ENCODE results near the gene COLEC12. TPM values are rescaled to one million over a fixed set of nuclear protein-coding genes. Genes with fewer than 3 reads are reported as not detected.

The COLEC12 gene
- total RNA-seq, 2 experiments from 2014 or later, result not detected

GRCh38 chr18:285817-286216 is 214.7 kb downstream of the COLEC12 start:
- Mint-ChIP-seq H3K27me3 (peaks cover 38% of the 10 kb centered on the region), H3K27ac (no peak overlapping the region), H3K36me3 (ENCODE audit: low read depth) (no peaks in the 10 kb centered on the region), H3K4me3 (no peak overlapping the region), H3K9me3 (no peaks in the 10 kb centered on the region), H3K4me1 (ENCODE audit: low read depth) (no peaks in the 10 kb centered on the region)
- CTCF ChIA-PET, result no interaction called here
- no peak overlapping the region for H3K27ac ChIP-seq (ENCODE audit: low read depth in 1 of 2, low read length in 2 of 2)
- no peak for TF ChIP-seq CTCF (IDR thresholded peaks at IDR 0.05)
- POLR2A ChIA-PET, result no interaction called here
- intact Hi-C loops (cut with DNase I, micrococcal nuclease), result no loop called here
- no peaks in the 10 kb centered on the region for H3K36me3 ChIP-seq (ENCODE audit: insufficient read depth, low read length)
- no peaks in the 10 kb centered on the region for H3K4me1 ChIP-seq (ENCODE audit: insufficient read depth, low read length)
- H3K9me3 ChIP-seq (ENCODE audit: control insufficient read depth in 1 of 2, insufficient read depth in 1 of 2, low read length in 2 of 2), result no peaks in the 10 kb centered on the region
- ATAC-seq (ENCODE audit: poor library complexity) (no peak), DNase-seq (no peak)
- H3K4me3 ChIP-seq (ENCODE audit: low read length), result no peak overlapping the region
- H3K27me3 ChIP-seq (ENCODE audit: control insufficient read depth in 1 of 2, insufficient read depth in 2 of 2, low read length in 2 of 2), result peaks cover 3 to 4% of the 10 kb centered on the region in 2 experiments

- Mint-ChIP-seq H3K36me3 (ENCODE audit: low read depth) (no peaks in the 10 kb centered on the region), H3K4me3 (no peak overlapping the region), H3K9me3 (no peaks in the 10 kb centered on the region), H3K4me1 (ENCODE audit: low read depth) (no peaks in the 10 kb centered on the region), H3K27me3 (peaks cover 6% of the 10 kb centered on the region), H3K27ac (no peak overlapping the region)
- Histone ChIP-seq H3K4me3 (ENCODE audit: low read length) (no peak overlapping the region), H3K36me3 (ENCODE audit: insufficient read depth, low read length) (no peaks in the 10 kb centered on the region), H3K27me3 (ENCODE audit: control insufficient read depth in 1 of 2, insufficient read depth in 2 of 2, low read length in 2 of 2) (no peaks in the 10 kb centered on the region), H3K27ac (ENCODE audit: low read depth in 1 of 2, low read length in 2 of 2) (no peak overlapping the region), H3K9me3 (ENCODE audit: control insufficient read depth in 1 of 2, insufficient read depth in 1 of 2, low read length in 2 of 2) (peaks cover 3 to 9% of the 10 kb centered on the region in 2 experiments), H3K4me1 (ENCODE audit: insufficient read depth, low read length) (no peaks in the 10 kb centered on the region)
- CTCF ChIA-PET, result no interaction called here
- no peak for TF ChIP-seq CTCF (IDR thresholded peaks at IDR 0.05)
- intact Hi-C loops (cut with DNase I, micrococcal nuclease), result no loop called here
- DNase-seq (peak in 2 of 14 experiments; percentile 17 to 31), ATAC-seq (ENCODE audit: poor library complexity) (no peak)
- POLR2A ChIA-PET, result no interaction called here
Observed at GRCh38 chr18:275486-275885, 225.0 kb downstream of the COLEC12 start.

GRCh38 chr18:274313-274712 is 226.2 kb downstream of the COLEC12 start:
- CTCF ChIA-PET, result no interaction called here
- Histone ChIP-seq H3K4me1 (ENCODE audit: insufficient read depth, low read length) (peaks cover 2% of the 10 kb centered on the region), H3K4me3 (ENCODE audit: low read length) (no peak overlapping the region), H3K27ac (ENCODE audit: low read depth in 1 of 2, low read length in 2 of 2) (no peak overlapping the region), H3K9me3 (ENCODE audit: control insufficient read depth in 1 of 2, insufficient read depth in 1 of 2, low read length in 2 of 2) (peaks cover 3 to 9% of the 10 kb centered on the region in 2 experiments), H3K36me3 (ENCODE audit: insufficient read depth, low read length) (no peaks in the 10 kb centered on the region), H3K27me3 (ENCODE audit: control insufficient read depth in 1 of 2, insufficient read depth in 2 of 2, low read length in 2 of 2) (no peaks in the 10 kb centered on the region)
- intact Hi-C loops (cut with DNase I, micrococcal nuclease), result no loop called here
- H3K9me3 Mint-ChIP-seq, result no peaks in the 10 kb centered on the region
- peaks cover 7% of the 10 kb centered on the region for H3K4me1 Mint-ChIP-seq (ENCODE audit: low read depth)
- H3K36me3 Mint-ChIP-seq (ENCODE audit: low read depth), result no peaks in the 10 kb centered on the region
- H3K27ac Mint-ChIP-seq, result no peak overlapping the region
- POLR2A ChIA-PET, result interaction anchor here (0.6 kb wide), 1 partner anchor 12 kb away, joined by 3 read pairs; no protein-coding TSS in a partner anchor
- DNase-seq (no peak), ATAC-seq (ENCODE audit: poor library complexity) (no peak)
- no peak for TF ChIP-seq CTCF (IDR thresholded peaks at IDR 0.05)
- no peaks in the 10 kb centered on the region for H3K27me3 Mint-ChIP-seq
- no peak overlapping the region for H3K4me3 Mint-ChIP-seq

Data from CD4-positive, alpha-beta T cell (primary cell).